ENCODE results near the gene EXOG. TPM values are rescaled to one million over a fixed set of nuclear protein-coding genes. Genes with fewer than 3 reads are reported as not detected.

The EXOG gene
- total RNA-seq, 1 experiment from 2014 or later, result 8.3 TPM

DNA sequence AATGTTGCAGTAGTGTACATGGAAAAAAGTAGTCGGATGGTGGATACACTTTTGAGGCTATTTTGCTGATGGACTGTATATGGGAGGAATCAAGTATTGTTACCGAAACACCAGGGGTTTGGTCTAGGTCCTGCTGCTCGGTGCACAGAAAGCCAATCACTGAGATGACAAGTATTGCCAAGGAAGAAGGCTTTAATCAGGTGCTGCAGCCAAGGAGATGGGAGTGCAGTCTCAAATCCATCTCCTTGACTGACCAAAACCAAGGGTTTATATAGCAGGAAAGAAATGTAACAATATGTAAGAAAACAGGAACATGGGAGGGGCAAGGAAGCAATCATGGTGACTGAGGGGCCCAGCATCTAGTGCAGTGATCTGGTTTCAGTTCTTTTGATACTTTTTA is 45.3 kb upstream of the EXOG start:
- no peak overlapping the region for H2AFZ ChIP-seq (ENCODE audit: low read depth, low read length, poor library complexity, severe bottlenecking)
- intact Hi-C loops (cut with micrococcal nuclease), result loop anchor here (10.0 kb wide), 2 partner anchors 96 to 316 kb away; partner anchors contain the start of genes ACAA1 and MYD88
- no peaks in the 10 kb centered on the region for H3K9me3 ChIP-seq (ENCODE audit: control insufficient read depth in 1 of 2, insufficient read depth in 1 of 2, low read depth in 1 of 2, low read length in 2 of 2)
- ATAC-seq (no peak), DNase-seq (ENCODE audit: low read depth, low spot score) (no peak)
- peaks cover 14% of the 10 kb centered on the region for H3K79me2 ChIP-seq (ENCODE audit: insufficient read depth, low read length)
- H3K9ac ChIP-seq (ENCODE audit: low read length), result no peak overlapping the region
- no peak overlapping the region for H3K4me3 ChIP-seq (replicated peaks in 1 of 2; ENCODE audit: low read depth in 1 of 2, low read length in 2 of 2)
- TF ChIP-seq RAD21 (IDR thresholded peaks at IDR 0.05; ENCODE audit: low read depth) (no peak), POLR2A (IDR thresholded peaks at IDR 0.05; ENCODE audit: borderline replicate concordance, extremely low read depth, insufficient read depth, insufficient read length) (no peak), TCF7L2 (IDR thresholded peaks at IDR 0.05; ENCODE audit: borderline replicate concordance, extremely low read depth, insufficient read depth, insufficient read length) (no peak), ZFX (IDR thresholded peaks at IDR 0.05) (no peak), CEBPB (IDR thresholded peaks at IDR 0.05; ENCODE audit: low read depth) (no peak), YY1 (IDR thresholded peaks at IDR 0.05; ENCODE audit: extremely low read depth, insufficient replicate concordance, low read depth, low read length) (no peak), EGR1 (IDR thresholded peaks at IDR 0.05; ENCODE audit: low read depth) (no peak), EZH2 (IDR thresholded peaks at IDR 0.05) (no peak), SRF (IDR thresholded peaks at IDR 0.05; ENCODE audit: low read depth) (no peak), POLR2AphosphoS5 (IDR thresholded peaks at IDR 0.05; ENCODE audit: low read depth, low read length) (no peak), ZNF274 (IDR thresholded peaks at IDR 0.05; ENCODE audit: low read depth, low read length) (no peak), EZH2phosphoT487 (IDR thresholded peaks at IDR 0.05; ENCODE audit: borderline replicate concordance) (no peak), SIN3A (IDR thresholded peaks at IDR 0.05; ENCODE audit: low read depth) (no peak), SP1 (IDR thresholded peaks at IDR 0.05; ENCODE audit: low read depth) (no peak)
- TF ChIP-seq, protein P1, sequence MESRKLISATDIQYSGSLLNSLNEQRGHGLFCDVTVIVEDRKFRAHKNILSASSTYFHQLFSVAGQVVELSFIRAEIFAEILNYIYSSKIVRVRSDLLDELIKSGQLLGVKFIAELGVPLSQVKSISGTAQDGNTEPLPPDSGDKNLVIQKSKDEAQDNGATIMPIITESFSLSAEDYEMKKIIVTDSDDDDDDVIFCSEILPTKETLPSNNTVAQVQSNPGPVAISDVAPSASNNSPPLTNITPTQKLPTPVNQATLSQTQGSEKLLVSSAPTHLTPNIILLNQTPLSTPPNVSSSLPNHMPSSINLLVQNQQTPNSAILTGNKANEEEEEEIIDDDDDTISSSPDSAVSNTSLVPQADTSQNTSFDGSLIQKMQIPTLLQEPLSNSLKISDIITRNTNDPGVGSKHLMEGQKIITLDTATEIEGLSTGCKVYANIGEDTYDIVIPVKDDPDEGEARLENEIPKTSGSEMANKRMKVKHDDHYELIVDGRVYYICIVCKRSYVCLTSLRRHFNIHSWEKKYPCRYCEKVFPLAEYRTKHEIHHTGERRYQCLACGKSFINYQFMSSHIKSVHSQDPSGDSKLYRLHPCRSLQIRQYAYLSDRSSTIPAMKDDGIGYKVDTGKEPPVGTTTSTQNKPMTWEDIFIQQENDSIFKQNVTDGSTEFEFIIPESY (IDR thresholded peaks at IDR 0.05; ENCODE audit: extremely low read depth, insufficient replicate concordance, low read length), result no peak
- TF ChIP-seq, protein P2, sequence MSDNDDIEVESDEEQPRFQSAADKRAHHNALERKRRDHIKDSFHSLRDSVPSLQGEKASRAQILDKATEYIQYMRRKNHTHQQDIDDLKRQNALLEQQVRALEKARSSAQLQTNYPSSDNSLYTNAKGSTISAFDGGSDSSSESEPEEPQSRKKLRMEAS (IDR thresholded peaks at IDR 0.05), result no peak
- TF ChIP-seq, protein P3, sequence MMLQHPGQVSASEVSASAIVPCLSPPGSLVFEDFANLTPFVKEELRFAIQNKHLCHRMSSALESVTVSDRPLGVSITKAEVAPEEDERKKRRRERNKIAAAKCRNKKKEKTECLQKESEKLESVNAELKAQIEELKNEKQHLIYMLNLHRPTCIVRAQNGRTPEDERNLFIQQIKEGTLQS (IDR thresholded peaks at IDR 0.05), result no peak
- TF ChIP-seq, protein P4, sequence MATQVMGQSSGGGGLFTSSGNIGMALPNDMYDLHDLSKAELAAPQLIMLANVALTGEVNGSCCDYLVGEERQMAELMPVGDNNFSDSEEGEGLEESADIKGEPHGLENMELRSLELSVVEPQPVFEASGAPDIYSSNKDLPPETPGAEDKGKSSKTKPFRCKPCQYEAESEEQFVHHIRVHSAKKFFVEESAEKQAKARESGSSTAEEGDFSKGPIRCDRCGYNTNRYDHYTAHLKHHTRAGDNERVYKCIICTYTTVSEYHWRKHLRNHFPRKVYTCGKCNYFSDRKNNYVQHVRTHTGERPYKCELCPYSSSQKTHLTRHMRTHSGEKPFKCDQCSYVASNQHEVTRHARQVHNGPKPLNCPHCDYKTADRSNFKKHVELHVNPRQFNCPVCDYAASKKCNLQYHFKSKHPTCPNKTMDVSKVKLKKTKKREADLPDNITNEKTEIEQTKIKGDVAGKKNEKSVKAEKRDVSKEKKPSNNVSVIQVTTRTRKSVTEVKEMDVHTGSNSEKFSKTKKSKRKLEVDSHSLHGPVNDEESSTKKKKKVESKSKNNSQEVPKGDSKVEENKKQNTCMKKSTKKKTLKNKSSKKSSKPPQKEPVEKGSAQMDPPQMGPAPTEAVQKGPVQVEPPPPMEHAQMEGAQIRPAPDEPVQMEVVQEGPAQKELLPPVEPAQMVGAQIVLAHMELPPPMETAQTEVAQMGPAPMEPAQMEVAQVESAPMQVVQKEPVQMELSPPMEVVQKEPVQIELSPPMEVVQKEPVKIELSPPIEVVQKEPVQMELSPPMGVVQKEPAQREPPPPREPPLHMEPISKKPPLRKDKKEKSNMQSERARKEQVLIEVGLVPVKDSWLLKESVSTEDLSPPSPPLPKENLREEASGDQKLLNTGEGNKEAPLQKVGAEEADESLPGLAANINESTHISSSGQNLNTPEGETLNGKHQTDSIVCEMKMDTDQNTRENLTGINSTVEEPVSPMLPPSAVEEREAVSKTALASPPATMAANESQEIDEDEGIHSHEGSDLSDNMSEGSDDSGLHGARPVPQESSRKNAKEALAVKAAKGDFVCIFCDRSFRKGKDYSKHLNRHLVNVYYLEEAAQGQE (IDR thresholded peaks at IDR 0.05; ENCODE audit: low read depth), result no peak
- ChIA-PET POLR2A (no interaction called here), RAD21 (ENCODE audit: low non-redundant PET in 1 of 2, low total read pairs in 2 of 2, uncharacterized antibody in 2 of 2, unreplicated experiment in 2 of 2) (no interaction called here), CTCF (no interaction called here)
- no peak overlapping the region for H3K27ac ChIP-seq (ENCODE audit: low read depth, low read length)
- no peak overlapping the region for H3K4me2 ChIP-seq (ENCODE audit: low read length)
- no peaks in the 10 kb centered on the region for H3K9me2 ChIP-seq (ENCODE audit: insufficient read depth)
- H3K4me1 ChIP-seq (ENCODE audit: control insufficient read depth in 1 of 2, insufficient read depth in 2 of 2, low read length in 2 of 2), result peaks cover 9 to 23% of the 10 kb centered on the region in 2 experiments
- H3K27me3 ChIP-seq (ENCODE audit: insufficient read depth, low read length), result no peaks in the 10 kb centered on the region
- H4K20me1 ChIP-seq (ENCODE audit: insufficient read depth), result no peaks in the 10 kb centered on the region
- H3K36me3 ChIP-seq (ENCODE audit: control insufficient read depth in 1 of 2, insufficient read depth in 2 of 2, low read length in 2 of 2), result no peaks in the 10 kb centered on the region
- BruUV-seq (replicated peaks), result no TSS peak
